Mucosa of stomach (tissue), 1 donor: ENCODE results near the gene WIPF3.

Experiments
- H3K27me3 ChIP-seq: one replicate; pipeline ENCODE4 v1.7.0; 2013; ENCODE audit warnings: mild to moderate bottlenecking, low read length; ENCODE audit not compliant: control insufficient read depth, insufficient read depth
- H3K36me3 ChIP-seq: one replicate; pipeline ENCODE4 v1.7.0; 2013; ENCODE audit warnings: low read length; ENCODE audit not compliant: control insufficient read depth, insufficient read depth
- H3K4me1 ChIP-seq: one replicate; pipeline ENCODE4 v1.7.0; 2013; ENCODE audit warnings: mild to moderate bottlenecking, low read length; ENCODE audit not compliant: control insufficient read depth, insufficient read depth
- H3K4me3 ChIP-seq: one replicate; pipeline ENCODE4 v1.7.0; 2013; ENCODE audit warnings: low read length
- H3K9ac ChIP-seq: one replicate; pipeline ENCODE4 v1.7.0; 2013; ENCODE audit warnings: mild to moderate bottlenecking, low read length, moderate library complexity
- H3K9me3 ChIP-seq: one replicate; pipeline ENCODE4 v1.7.0; 2013; ENCODE audit warnings: mild to moderate bottlenecking, low read length, moderate library complexity; ENCODE audit not compliant: control insufficient read depth
- donor health status: Pancreatic carcinoma.

The WIPF3 gene

DNA sequence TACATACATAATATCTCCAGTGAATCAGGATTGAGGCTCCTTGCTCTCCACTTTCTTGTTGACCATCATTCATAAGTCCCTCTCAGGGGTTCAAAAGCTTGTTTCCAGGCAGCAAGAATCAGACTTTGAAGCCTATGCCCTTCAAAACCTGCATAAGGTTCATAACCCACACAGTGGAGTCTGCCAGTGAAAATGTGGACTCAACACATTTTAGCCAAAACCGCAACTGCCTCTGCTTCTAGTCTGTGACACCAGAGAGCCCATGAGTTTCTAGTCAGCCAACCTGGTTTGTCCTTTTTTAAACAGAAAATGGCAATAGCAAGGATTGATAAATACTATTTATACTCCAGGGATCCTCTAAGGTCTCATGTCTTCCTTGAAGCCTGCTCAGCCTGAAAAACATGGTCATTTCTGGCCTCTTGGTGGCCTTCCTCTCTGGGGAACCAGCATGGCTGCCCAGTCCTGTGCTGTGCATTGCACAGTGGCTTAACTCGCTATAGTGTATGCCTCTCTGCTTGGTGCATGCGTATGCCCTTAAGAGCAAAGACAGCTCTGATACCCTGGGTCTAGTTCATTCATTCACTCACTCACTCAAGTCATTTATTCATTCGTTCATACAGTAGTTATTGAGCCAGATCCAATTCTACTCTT is 67.5 kb downstream of the WIPF3 start:
- H3K27me3 ChIP-seq, result no peaks in the 10 kb centered on the region
- no peaks in the 10 kb centered on the region for H3K9me3 ChIP-seq
- H3K36me3 ChIP-seq, result no peaks in the 10 kb centered on the region
- H3K9ac ChIP-seq, result no peak overlapping the region
- H3K4me1 ChIP-seq, result no peaks in the 10 kb centered on the region
- H3K4me3 ChIP-seq, result no peak overlapping the region

DNA sequence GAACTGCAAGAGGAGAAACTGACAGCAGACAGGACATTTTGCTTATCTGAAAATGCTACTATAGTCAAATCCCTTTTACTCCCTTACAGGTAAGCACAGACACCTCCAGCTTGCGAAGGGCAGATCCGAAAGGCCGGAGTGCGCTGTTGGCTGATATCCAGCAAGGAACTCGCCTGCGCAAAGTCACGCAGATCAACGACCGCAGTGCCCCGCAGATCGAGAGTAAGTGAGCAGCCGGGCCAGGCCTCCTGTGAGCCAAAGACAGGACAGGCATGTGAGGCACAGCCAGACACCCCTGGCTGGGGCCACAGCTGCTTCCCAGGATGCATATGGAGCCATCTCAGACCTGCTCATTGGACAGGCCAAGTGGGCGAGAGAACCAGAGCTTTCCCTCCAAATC is 69.4 kb downstream of the WIPF3 start:
- H3K9ac ChIP-seq, result no peak overlapping the region
- H3K9me3 ChIP-seq, result no peaks in the 10 kb centered on the region
- no peak overlapping the region for H3K4me3 ChIP-seq
- H3K27me3 ChIP-seq, result no peaks in the 10 kb centered on the region
- no peaks in the 10 kb centered on the region for H3K4me1 ChIP-seq
- H3K36me3 ChIP-seq, result no peaks in the 10 kb centered on the region

DNA sequence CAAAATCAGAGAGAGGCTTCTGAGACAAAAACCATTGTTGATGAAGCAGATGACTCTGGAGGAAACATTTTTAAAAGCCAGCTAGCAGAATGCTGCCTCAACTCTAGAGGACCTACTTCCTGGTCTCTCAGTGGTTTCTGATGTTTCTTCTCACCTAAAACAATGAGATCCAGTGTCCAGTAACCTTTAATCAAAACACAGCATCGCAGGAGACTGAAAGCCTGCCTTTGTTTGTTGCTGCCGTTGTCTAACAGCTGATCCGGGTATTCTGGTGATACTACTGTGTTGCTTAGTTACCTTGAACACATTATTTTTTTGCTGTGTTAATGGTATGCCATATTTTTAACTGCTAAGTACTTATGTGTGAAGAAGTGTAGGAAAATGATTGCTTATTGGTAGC is 70.9 kb downstream of the WIPF3 start:
- H3K27me3 ChIP-seq, result no peaks in the 10 kb centered on the region
- H3K4me1 ChIP-seq, result no peaks in the 10 kb centered on the region
- no peak overlapping the region for H3K9ac ChIP-seq
- no peak overlapping the region for H3K4me3 ChIP-seq
- H3K9me3 ChIP-seq, result no peaks in the 10 kb centered on the region
- H3K36me3 ChIP-seq, result no peaks in the 10 kb centered on the region

DNA sequence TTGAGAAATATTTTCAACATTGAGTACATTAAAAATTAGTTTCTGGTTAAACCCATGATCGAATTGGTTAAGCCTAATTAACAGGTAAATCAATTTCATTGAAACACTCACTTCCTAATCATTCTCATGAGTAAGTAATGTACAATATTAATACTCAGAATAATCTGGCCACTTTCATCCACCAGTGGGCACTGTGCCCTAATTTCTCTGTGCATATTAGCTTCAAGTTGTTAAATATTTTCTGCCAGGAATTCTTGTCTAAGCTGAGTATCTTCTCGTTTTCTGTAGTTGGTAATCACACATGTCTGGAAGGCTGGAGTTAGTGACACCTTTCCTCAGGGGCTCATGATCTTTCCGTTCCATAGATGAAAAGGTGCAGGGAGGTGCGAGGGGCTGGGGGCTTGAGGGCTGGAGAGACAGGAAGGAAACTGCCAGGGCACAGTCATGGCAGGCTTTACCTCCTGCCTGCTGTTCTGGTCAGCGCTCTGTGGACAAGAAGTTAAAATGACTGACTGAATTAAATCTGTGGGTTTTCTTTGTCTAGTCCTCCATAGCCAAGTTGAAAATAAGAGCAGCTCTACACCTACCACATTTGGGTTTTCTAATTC is 71.9 kb downstream of the WIPF3 start:
- no peaks in the 10 kb centered on the region for H3K36me3 ChIP-seq
- H3K9me3 ChIP-seq, result no peaks in the 10 kb centered on the region
- no peak overlapping the region for H3K4me3 ChIP-seq
- H3K9ac ChIP-seq, result no peak overlapping the region
- no peaks in the 10 kb centered on the region for H3K27me3 ChIP-seq
- H3K4me1 ChIP-seq, result peaks cover 2% of the 10 kb centered on the region

DNA sequence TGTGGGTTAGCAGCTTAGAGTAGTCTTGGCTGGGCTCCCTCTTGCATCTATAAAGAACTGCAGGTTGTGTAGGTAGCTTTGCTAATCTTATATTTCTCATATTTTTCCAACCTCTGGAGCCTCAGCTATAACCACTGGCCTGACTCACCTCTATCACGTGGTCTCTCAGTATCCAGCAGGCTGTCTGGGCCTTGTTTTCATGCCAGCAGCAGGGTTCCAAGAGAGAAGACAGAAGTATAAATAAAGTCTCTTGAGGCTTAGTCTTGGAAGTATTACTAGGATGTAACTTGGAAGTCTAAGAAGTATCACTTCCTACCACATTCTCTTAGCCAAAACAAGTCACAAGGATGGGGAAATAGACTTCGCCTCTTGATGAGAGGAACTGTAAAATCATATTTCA is 73.3 kb downstream of the WIPF3 start:
- no peak overlapping the region for H3K9ac ChIP-seq
- H3K4me3 ChIP-seq, result no peak overlapping the region
- H3K27me3 ChIP-seq, result peaks cover 4% of the 10 kb centered on the region
- H3K9me3 ChIP-seq, result no peaks in the 10 kb centered on the region
- H3K4me1 ChIP-seq, result peaks cover 9% of the 10 kb centered on the region
- no peaks in the 10 kb centered on the region for H3K36me3 ChIP-seq

DNA sequence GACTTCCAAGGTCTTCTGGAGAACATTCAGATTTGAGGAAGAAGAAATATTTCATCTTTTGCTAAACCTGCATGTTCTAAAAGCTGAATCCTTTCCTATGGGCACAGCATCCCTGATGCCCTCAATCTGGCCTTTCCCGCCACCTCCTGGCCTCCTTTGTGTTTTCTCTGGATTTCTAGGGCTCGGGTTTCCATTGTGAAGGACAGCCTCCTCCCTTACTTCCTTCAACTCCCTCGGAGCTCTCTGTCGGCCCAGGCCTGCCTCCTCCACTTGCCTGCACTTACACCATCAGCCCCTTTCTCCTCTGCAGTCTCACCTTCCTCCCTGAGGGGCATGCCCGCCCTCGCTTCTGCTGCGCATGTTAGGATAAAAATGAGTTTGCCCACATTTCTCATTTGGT is 75.4 kb downstream of the WIPF3 start:
- no peak overlapping the region for H3K4me3 ChIP-seq
- peaks cover 4% of the 10 kb centered on the region for H3K27me3 ChIP-seq
- H3K9me3 ChIP-seq, result no peaks in the 10 kb centered on the region
- no peak overlapping the region for H3K9ac ChIP-seq
- no peaks in the 10 kb centered on the region for H3K36me3 ChIP-seq
- H3K4me1 ChIP-seq, result peaks cover 12% of the 10 kb centered on the region

DNA sequence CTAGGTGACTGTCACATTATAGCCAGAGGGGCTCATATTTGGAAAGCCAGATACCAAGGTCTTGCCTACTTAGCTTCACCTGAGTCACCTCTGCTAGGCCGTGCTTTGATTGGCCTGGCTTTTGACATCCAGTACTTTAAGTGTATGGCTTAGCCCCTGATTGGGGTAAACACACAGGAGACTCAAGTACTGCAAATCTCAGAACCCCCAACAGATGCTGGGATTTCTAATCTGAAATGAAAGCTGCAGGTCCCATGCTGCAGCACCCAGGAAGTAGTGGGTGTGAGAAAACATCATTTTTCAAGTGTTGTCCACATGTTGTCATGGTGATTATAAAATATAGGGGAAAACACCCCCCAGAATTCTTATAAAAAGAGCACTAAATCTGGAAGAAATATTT is 76.2 kb downstream of the WIPF3 start:
- Histone ChIP-seq H3K9me3 (no peaks in the 10 kb centered on the region), H3K36me3 (no peaks in the 10 kb centered on the region), H3K27me3 (peaks cover 4% of the 10 kb centered on the region), H3K9ac (no peak overlapping the region), H3K4me1 (peaks cover 12% of the 10 kb centered on the region), H3K4me3 (no peak overlapping the region)

DNA sequence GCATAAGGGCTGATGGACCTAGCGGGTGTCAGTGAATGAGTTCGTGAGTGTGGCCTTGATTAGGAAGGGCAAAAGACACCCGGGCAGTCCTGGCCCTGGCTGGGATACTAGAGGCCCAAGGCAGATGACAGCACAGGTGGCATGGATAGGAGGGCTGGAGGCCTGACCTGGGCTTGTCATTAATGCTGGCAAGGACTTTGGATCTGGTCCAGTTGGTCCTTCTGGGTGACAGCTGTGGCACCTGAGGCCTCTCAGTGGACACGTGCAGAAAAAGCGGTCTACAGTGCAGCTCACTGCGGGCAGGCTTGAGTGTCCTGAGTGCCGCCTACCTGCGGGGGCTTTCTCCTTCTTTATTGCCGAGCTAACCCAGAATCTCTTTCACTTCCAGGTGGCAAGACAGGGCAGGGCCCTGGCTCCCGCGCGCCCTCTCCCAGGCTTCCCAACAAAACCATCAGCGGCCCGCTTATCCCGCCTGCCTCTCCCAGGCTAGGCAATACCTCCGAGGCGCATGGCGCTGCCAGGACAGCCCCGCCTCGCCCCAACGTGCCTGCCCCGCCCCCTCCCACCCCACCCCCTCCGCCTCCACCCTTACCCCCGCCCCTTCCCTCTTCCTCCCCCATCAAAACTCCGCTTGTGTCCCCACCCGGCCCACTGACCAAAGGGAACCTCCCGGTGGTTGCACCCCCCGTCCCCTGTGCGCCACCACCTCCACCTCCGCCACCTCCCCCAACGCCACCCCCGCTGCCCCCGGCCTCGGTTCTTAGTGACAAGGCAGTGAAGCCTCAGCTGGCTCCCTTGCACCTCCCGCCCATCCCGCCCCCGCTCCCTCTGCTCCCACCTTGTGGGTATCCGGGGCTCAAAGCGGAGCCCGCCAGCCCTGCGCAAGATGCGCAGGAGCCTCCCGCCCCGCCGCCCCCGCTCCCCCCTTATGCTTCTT is 77.4 kb downstream of the WIPF3 start:
- H3K36me3 ChIP-seq, result no peaks in the 10 kb centered on the region
- H3K9me3 ChIP-seq, result no peaks in the 10 kb centered on the region
- H3K4me3 ChIP-seq, result no peak overlapping the region
- H3K4me1 ChIP-seq, result peaks cover 12% of the 10 kb centered on the region
- H3K9ac ChIP-seq, result peak overlapping the region; percentile 6
- peaks cover 4% of the 10 kb centered on the region for H3K27me3 ChIP-seq

DNA sequence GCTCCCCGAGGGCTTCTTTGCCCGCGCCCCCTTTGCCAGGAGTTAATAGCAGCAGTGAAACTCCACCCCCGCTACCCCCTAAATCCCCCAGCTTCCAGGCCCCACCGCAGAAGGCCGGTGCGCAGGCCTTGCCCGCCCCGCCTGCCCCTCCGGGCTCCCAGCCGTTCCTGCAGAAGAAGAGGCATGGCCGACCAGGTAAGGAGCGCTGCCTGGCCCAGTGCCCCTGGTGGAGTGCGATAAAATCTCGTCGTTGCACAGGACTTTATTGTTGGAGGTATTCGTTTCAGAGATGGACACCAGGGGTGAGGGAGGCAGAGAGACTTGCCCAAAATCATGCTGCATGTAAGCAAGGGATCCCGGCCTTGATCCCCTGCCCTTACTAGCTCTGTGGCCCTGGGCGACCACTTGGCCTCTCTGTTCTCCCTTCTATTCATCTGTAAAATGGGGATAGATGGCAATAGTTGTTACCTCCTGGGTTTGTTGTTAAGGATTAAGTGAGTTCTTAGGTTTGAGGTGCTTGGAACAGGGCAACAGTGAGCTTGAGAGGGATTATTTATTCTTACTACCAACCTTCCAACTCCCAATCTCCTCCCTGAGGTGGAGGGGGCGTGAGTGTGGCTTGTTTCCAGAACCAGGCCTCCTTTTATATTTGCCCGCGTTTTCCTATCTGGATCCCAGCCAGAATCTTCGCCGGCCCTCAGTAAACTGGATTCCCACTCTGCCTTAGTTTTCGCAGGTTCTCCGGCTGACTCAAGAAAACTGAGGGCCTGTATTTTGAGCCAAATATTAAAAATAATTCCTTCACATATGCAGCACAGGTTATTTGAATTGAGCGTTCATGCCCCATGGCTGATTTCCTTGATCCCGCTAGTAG is 78.3 kb downstream of the WIPF3 start:
- peak overlapping the region; percentile 22 for H3K9ac ChIP-seq
- no peak overlapping the region for H3K4me3 ChIP-seq
- H3K36me3 ChIP-seq, result no peaks in the 10 kb centered on the region

DNA sequence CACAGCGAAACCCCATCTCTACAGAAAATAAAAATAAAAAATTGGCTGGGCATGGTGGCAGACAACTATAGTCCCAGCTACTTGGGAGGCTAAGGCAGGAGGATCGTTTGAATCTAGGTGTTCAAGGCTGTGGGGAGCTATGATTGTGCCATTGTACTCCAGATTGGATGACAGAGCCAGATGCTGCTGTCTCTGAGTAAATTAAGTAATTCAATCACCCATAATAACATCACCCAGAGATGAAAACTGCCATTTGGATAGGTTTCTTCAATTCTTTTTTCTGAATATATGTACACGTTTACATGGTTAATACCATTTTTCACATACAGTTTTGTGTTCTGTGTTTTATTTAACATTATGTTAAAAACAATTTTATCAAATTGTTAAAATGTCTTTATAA is 79.3 kb downstream of the WIPF3 start:
- Histone ChIP-seq H3K9ac (no peak overlapping the region), H3K36me3 (no peaks in the 10 kb centered on the region), H3K9me3 (no peaks in the 10 kb centered on the region), H3K4me1 (peaks cover 12% of the 10 kb centered on the region), H3K4me3 (no peak overlapping the region), H3K27me3 (peaks cover 4% of the 10 kb centered on the region)

More for the DNA sequence above, 78.3 kb downstream of the WIPF3 start:
- no peaks in the 10 kb centered on the region for H3K9me3 ChIP-seq
- peaks cover 4% of the 10 kb centered on the region for H3K27me3 ChIP-seq
- H3K4me1 ChIP-seq, result peaks cover 12% of the 10 kb centered on the region

DNA sequence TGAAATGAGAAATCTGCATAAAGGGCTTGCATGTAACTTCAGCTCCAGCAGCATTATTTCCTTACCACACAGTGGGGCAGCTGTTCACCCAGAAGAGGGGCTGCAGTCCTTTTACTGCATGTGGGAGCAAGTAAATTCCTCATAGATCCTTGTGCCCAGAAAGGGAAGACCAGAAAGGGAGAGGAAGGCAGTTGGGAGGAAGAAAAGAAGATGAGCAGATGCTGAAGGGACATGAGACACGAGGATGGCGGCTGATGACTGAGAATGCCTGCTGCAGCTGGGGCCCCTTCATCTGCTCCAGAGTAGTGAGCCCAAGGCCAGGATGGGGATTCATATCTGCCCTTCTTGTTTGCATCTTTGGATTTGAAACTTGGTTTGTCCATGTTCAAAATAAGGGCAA is 80.5 kb downstream of the WIPF3 start:
- Histone ChIP-seq H3K27me3 (peaks cover 4% of the 10 kb centered on the region), H3K4me3 (no peak overlapping the region), H3K9ac (no peak overlapping the region), H3K9me3 (no peaks in the 10 kb centered on the region), H3K36me3 (no peaks in the 10 kb centered on the region), H3K4me1 (peaks cover 12% of the 10 kb centered on the region)
